Natural killer cell (primary cell): ENCODE measurements around the gene KDM1B. TPM values are rescaled to one million over a fixed set of nuclear protein-coding genes. Genes with fewer than 3 reads are reported as not detected.
"Not testable (repeated sequence)": the region's sequence is repeated elsewhere in the genome, so short reads cannot be mapped to it uniquely, and the experiment has no call there.

Source experiments
- ATAC-seq, 3 donors: fragments of 150-1000 bp in 2 of 3; fragments of 200-7000 bp in 1 of 3; cut with Tn5 transposase; 1 replicate in 1 of 3; 2 replicates in 2 of 3; pipeline ENCODE4 v1.10.0; 2021; ENCODE audit warnings: mild to moderate bottlenecking in 2 of 3, moderate library complexity in 2 of 3
- DNase-seq, 2 donors: peaks; one replicate each; pipeline versions ENCODE4 v3.0.0 to v3.0.0-alpha.2; 2013 to 2021; ENCODE audit warnings: mixed read lengths in 1 of 2
- H3K27ac ChIP-seq: one replicate; pipeline ENCODE4 v1.5.1; 2013; ENCODE audit warnings: mild to moderate bottlenecking, low read length
- H3K27me3 ChIP-seq: one replicate; pipeline ENCODE4 v1.6.1; 2013; ENCODE audit warnings: low read length; ENCODE audit not compliant: control insufficient read depth, insufficient read depth
- H3K36me3 ChIP-seq: one replicate; pipeline ENCODE4 v1.6.1; 2013; ENCODE audit warnings: low read length; ENCODE audit not compliant: control insufficient read depth, insufficient read depth
- H3K4me1 ChIP-seq: one replicate; pipeline ENCODE4 v1.6.1; 2013; ENCODE audit warnings: low read length; ENCODE audit not compliant: control insufficient read depth, insufficient read depth
- H3K4me3 ChIP-seq: one replicate; pipeline ENCODE4 v1.5.1; 2013; ENCODE audit warnings: low read length
- H3K9me3 ChIP-seq: one replicate; pipeline ENCODE4 v1.6.1; 2013; ENCODE audit warnings: low read length; ENCODE audit not compliant: control insufficient read depth, insufficient read depth
- H3K27ac Mint-ChIP-seq, 2 donors: one replicate each; pipeline ENCODE4 v1.8.0; 2022; ENCODE audit warnings: mild to moderate bottlenecking in 2 of 2, mixed read lengths in 2 of 2, moderate library complexity in 1 of 2
- H3K27me3 Mint-ChIP-seq, 2 donors: one replicate each; pipeline ENCODE4 v1.8.0; 2022; ENCODE audit warnings: low read depth in 2 of 2, mixed read lengths in 2 of 2
- H3K36me3 Mint-ChIP-seq: one replicate; pipeline ENCODE4 v1.8.0; 2022; ENCODE audit warnings: mixed read lengths
- H3K4me1 Mint-ChIP-seq, 2 donors: one replicate each; pipeline ENCODE4 v1.8.0; 2022; ENCODE audit warnings: mixed read lengths in 2 of 2
- H3K4me3 Mint-ChIP-seq: one replicate; pipeline ENCODE4 v1.8.0; 2022; ENCODE audit warnings: mild to moderate bottlenecking, moderate library complexity, mixed read lengths
- H3K9me3 Mint-ChIP-seq, 2 donors: one replicate each; pipeline ENCODE4 v1.8.0; 2022; ENCODE audit warnings: mixed read lengths in 2 of 2
- CTCF ChIP-seq: fragments of 200-600 bp; IDR thresholded peaks from one replicate; pipeline ENCODE4 v1.8.0; 2022; ENCODE audit warnings: antibody characterized with exemption
- WGBS: methylation state at CpG from one replicate; pipeline ENCODE4 v1.1.7; 2013; ENCODE audit warnings: missing lambda C conversion rate; ENCODE audit not compliant: insufficient coverage; 5-methylcytosine and 5-hydroxymethylcytosine counted together
- intact Hi-C: fragments of 100-400 bp; cut with micrococcal nuclease; formaldehyde crosslinking; loops from one replicate; pipeline ENCODE4 v1.14.2; 2022
- total RNA-seq, 4 donors: library from RNA; stranded (reverse); fragments of 120-200 nt in 1 of 4; gene quantifications; one replicate each; pipeline versions ENCODE4 v1.2.3 to v1.2.4, GENCODE V29; 2013 to 2022

KDM1B gene
- total RNA-seq, 3 donors from 2014 or later (not counting 1 experiment from before 2014, with no cell fraction given): 12.7 to 13.3 (median 13.0) TPM

- Mint-ChIP-seq H3K27ac (peak overlapping the region in 1 of 2 donors; percentile 35), H3K4me1 (peaks cover 0 to 5% of the 10 kb centered on the region in 2 donors), H3K4me3 (no peak overlapping the region), H3K36me3 (peaks cover 8% of the 10 kb centered on the region), H3K27me3 (no peaks in the 10 kb centered on the region), H3K9me3 (no peaks in the 10 kb centered on the region)
- ATAC-seq: no peak
- Histone ChIP-seq H3K9me3 (no peaks in the 10 kb centered on the region), H3K27ac (no peak overlapping the region), H3K4me3 (no peak overlapping the region), H3K4me1 (peaks cover 5% of the 10 kb centered on the region), H3K36me3 (peaks cover 30% of the 10 kb centered on the region), H3K27me3 (no peaks in the 10 kb centered on the region)
- intact Hi-C loops: no loop called here
- 94% methylated on average over 5 of the region's 7 CpGs for WGBS
- DNase-seq: no peak
- no peak for TF ChIP-seq CTCF
Observed at GRCh38 chr6:18219591-18219990, 64.4 kb downstream of the KDM1B start.

- Histone ChIP-seq H3K4me3 (no peak overlapping the region), H3K9me3 (no peaks in the 10 kb centered on the region), H3K27ac (no peak overlapping the region), H3K36me3 (peaks cover 41% of the 10 kb centered on the region), H3K27me3 (no peaks in the 10 kb centered on the region), H3K4me1 (no peaks in the 10 kb centered on the region)
- Mint-ChIP-seq H3K4me3 (no peak overlapping the region), H3K4me1 (peaks cover 0 to 10% of the 10 kb centered on the region in 2 donors), H3K36me3 (peaks cover 8% of the 10 kb centered on the region), H3K27ac (peak overlapping the region in 1 of 2 donors; percentile 6), H3K9me3 (no peaks in the 10 kb centered on the region), H3K27me3 (no peaks in the 10 kb centered on the region)
- TF ChIP-seq CTCF: no peak
- intact Hi-C loops: no loop called here
- 94% methylated on average over 3 of the region's 4 CpGs for whole genome bisulfite sequencing
- no peak for ATAC-seq
- no peak for DNase-seq
Observed at GRCh38 chr6:18221288-18221615, 66.0 kb downstream of the KDM1B start.

- H3K4me3 Mint-ChIP-seq, H3K27ac ChIP-seq, H3K27me3 ChIP-seq, DNase-seq, H3K4me3 ChIP-seq, H3K27me3 Mint-ChIP-seq, H3K9me3 ChIP-seq, H3K4me1 ChIP-seq, ATAC-seq, intact Hi-C loops: not testable (repeated sequence)
- H3K27ac Mint-ChIP-seq: peak overlapping the region in 1 of 2 donors; percentile 74
- peaks cover 45% of the 10 kb centered on the region for H3K36me3 ChIP-seq
- H3K9me3 Mint-ChIP-seq: peaks cover 0 to 15% of the 10 kb centered on the region in 2 donors
- peaks cover 23% of the 10 kb centered on the region for H3K36me3 Mint-ChIP-seq
- WGBS: 99% methylated on average over 5 of the region's 5 CpGs
- H3K4me1 Mint-ChIP-seq: peaks cover 21 to 29% of the 10 kb centered on the region in 2 donors
Observed at GRCh38 chr6:18226451-18227105, 71.4 kb downstream of the KDM1B start.

- Mint-ChIP-seq H3K36me3 (peaks cover 29% of the 10 kb centered on the region), H3K9me3 (peaks cover 0 to 19% of the 10 kb centered on the region in 2 donors), H3K27ac (peak overlapping the region in 1 of 2 donors; percentile 39), H3K4me1 (peaks cover 27 to 35% of the 10 kb centered on the region in 2 donors)
- H3K27me3 ChIP-seq, H3K27me3 Mint-ChIP-seq, H3K4me3 Mint-ChIP-seq, H3K4me1 ChIP-seq, DNase-seq, intact Hi-C loops, H3K27ac ChIP-seq, H3K9me3 ChIP-seq, H3K4me3 ChIP-seq, ATAC-seq: not testable (repeated sequence)
- peaks cover 41% of the 10 kb centered on the region for H3K36me3 ChIP-seq
- WGBS: 100% methylated on average over 3 of the region's 9 CpGs
Observed at GRCh38 chr6:18227166-18227565, 71.9 kb downstream of the KDM1B start.

- H3K27ac ChIP-seq, DNase-seq, intact Hi-C loops, H3K27me3 Mint-ChIP-seq, ATAC-seq, H3K27me3 ChIP-seq, H3K4me1 ChIP-seq, H3K4me3 ChIP-seq, H3K9me3 ChIP-seq, H3K27ac Mint-ChIP-seq, H3K4me3 Mint-ChIP-seq: not testable (repeated sequence)
- peaks cover 33% of the 10 kb centered on the region for H3K36me3 ChIP-seq
- Mint-ChIP-seq H3K4me1 (peaks cover 33 to 43% of the 10 kb centered on the region in 2 donors), H3K9me3 (peaks cover 0 to 19% of the 10 kb centered on the region in 2 donors), H3K36me3 (peaks cover 44% of the 10 kb centered on the region)
- WGBS: 97% methylated on average over 14 of the region's 14 CpGs
Observed at GRCh38 chr6:18228590-18228989, 73.4 kb downstream of the KDM1B start.

GRCh38 chr6:18231856-18232255, 76.6 kb downstream of the KDM1B start:
- H3K27me3 ChIP-seq, H3K9me3 ChIP-seq, H3K4me3 ChIP-seq, H3K27ac ChIP-seq, H3K27me3 Mint-ChIP-seq, DNase-seq, H3K4me3 Mint-ChIP-seq, ATAC-seq, H3K4me1 ChIP-seq, intact Hi-C loops: not testable (repeated sequence)
- Mint-ChIP-seq H3K27ac (peak overlapping the region in 1 of 2 donors; percentile 56), H3K36me3 (peaks cover 53% of the 10 kb centered on the region), H3K9me3 (peaks cover 0 to 19% of the 10 kb centered on the region in 2 donors), H3K4me1 (peaks cover 33 to 45% of the 10 kb centered on the region in 2 donors)
- over 99% methylated on average over 5 of the region's 7 CpGs for WGBS
- peaks cover 35% of the 10 kb centered on the region for H3K36me3 ChIP-seq
